NB4 (cell line): ENCODE data around the gene CREB5.

Experiments used
- DNase-seq: peaks from one replicate; pipeline ENCODE4 v3.0.0; 2010; ENCODE audit warnings: low read depth
- H3K4me3 ChIP-seq: one replicate; pipeline ENCODE4 v1.5.1; 2011; ENCODE audit warnings: mild to moderate bottlenecking, low read depth, low read length, moderate library complexity
- MYC ChIP-seq: IDR thresholded peaks from 2 replicates; pipeline ENCODE4 v1.6.1; 2011; ENCODE audit warnings: low read depth, low read length
- POLR2A ChIP-seq: IDR thresholded peaks from 2 replicates; pipeline ENCODE4 v1.6.1; 2011; ENCODE audit warnings: mild to moderate bottlenecking; ENCODE audit not compliant: insufficient read length; ENCODE audit errors: extremely low read depth
- TF ChIP-seq, protein P1 (sequence below): IDR thresholded peaks from 2 replicates; pipeline ENCODE4 v1.6.1; 2011; ENCODE audit warnings: low read depth, low read length
- TF ChIP-seq, protein P2 (sequence below): IDR thresholded peaks from one replicate; pipeline ENCODE4 v1.5.1; 2012; ENCODE audit warnings: low read depth, low read length

CREB5 gene

DNA sequence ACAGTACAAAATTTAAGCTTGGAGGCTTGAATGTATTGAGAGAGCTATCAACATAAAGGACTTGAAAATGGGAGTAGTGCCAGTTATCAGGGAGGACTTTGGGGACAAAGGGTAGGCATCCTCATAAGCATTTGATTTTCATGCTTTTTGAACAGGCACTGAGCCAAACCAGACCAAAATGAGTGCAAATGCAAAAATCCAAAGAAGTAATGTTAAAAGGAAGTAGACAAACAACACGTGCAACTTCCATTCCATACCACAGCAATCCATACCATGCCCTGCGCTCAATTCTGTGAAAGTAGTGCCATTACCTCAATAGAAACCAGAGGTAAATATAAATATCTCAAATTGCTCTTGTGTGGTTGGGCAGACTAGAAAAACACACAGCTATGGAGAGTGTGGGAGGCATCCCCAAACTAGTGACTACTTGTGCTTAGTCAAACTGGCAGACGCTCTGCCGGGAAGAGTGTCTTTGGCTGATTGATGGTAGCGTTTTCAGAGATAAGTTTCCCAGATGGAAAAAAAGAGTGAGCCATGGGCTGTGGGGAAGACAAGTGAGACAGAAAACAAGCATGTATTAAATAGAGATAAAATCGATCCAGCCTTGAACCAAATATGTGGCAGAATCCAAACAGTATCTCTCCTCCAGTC is 161.5 kb downstream of the CREB5 start:
- no peak overlapping the region for H3K4me3 ChIP-seq

DNA sequence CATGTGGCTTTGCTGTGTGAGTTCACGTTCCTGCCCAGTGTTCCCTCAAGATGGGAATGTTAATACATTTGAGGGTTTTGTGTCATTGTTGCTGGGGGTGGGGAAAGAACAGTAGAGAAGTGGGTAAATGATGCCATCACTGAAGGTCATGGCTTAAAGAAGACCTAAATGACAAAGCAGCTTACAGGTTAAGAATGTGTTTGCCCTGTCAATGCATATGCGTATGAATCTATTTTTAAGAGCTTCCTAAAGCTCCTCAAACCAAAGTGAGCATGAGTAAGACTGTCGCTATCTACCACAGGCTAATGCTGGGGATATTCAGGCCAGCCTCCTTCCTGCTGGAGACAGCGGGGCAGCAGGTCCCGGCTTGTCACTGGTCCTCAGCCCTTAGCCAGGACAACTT is 162.9 kb downstream of the CREB5 start:
- TF ChIP-seq MYC: no peak
- TF ChIP-seq POLR2A: no peak
- TF ChIP-seq, protein P1, sequence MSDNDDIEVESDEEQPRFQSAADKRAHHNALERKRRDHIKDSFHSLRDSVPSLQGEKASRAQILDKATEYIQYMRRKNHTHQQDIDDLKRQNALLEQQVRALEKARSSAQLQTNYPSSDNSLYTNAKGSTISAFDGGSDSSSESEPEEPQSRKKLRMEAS: no peak
- TF ChIP-seq, protein P2, sequence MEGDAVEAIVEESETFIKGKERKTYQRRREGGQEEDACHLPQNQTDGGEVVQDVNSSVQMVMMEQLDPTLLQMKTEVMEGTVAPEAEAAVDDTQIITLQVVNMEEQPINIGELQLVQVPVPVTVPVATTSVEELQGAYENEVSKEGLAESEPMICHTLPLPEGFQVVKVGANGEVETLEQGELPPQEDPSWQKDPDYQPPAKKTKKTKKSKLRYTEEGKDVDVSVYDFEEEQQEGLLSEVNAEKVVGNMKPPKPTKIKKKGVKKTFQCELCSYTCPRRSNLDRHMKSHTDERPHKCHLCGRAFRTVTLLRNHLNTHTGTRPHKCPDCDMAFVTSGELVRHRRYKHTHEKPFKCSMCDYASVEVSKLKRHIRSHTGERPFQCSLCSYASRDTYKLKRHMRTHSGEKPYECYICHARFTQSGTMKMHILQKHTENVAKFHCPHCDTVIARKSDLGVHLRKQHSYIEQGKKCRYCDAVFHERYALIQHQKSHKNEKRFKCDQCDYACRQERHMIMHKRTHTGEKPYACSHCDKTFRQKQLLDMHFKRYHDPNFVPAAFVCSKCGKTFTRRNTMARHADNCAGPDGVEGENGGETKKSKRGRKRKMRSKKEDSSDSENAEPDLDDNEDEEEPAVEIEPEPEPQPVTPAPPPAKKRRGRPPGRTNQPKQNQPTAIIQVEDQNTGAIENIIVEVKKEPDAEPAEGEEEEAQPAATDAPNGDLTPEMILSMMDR: no peak
- DNase-seq: no peak

More for the DNA sequence above, 161.5 kb downstream of the CREB5 start:
- no peak for TF ChIP-seq POLR2A
- TF ChIP-seq MYC: no peak
- TF ChIP-seq, protein P1: no peak
- DNase-seq: no peak

DNA sequence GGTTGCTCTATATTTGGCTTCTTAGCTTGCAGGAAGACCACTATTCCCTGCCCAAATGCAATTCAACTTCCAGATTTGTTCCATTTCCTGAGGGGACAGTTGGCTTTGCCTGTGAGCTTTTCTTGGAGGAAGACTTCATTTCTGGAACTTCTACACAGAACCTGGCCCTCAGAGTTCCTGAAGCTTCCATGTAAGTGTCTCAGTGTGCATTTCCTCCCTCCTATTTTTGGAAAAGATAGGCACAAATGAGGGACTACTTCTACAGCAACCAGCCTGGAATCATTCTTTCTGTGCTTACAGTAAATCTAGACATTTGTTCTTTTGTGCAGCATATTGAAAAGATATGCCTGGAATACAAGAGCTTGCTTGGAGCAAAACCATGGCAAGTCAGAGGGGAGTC is 164.3 kb downstream of the CREB5 start:
- no peak for DNase-seq
- H3K4me3 ChIP-seq: no peak overlapping the region
- TF ChIP-seq POLR2A (no peak), MYC (no peak)
- TF ChIP-seq, protein P1: no peak
- TF ChIP-seq, protein P2: no peak

More for the DNA sequence above, 162.9 kb downstream of the CREB5 start:
- H3K4me3 ChIP-seq: no peak overlapping the region

DNA sequence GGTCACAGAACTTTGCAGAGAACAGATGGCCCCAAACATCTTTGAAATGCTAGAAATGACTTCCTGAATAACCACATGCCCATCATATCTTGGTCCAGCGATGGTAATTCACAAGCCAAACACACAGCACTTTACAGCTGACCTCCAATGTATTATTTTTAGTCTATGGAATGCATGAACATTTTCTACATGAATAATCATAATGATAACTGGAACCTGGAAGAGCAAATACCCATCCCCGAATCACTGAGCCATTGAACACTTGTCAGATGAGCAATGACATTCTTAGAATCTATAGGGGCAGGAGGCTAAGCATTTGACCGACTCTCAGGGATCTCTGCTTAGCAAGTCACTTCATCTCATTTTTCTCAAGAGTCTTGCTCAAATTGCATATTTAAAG is 167.3 kb downstream of the CREB5 start:
- no peak overlapping the region for H3K4me3 ChIP-seq
- TF ChIP-seq MYC (no peak), POLR2A (no peak)
- TF ChIP-seq, protein P1: no peak
- TF ChIP-seq, protein P2: no peak
- no peak for DNase-seq

DNA sequence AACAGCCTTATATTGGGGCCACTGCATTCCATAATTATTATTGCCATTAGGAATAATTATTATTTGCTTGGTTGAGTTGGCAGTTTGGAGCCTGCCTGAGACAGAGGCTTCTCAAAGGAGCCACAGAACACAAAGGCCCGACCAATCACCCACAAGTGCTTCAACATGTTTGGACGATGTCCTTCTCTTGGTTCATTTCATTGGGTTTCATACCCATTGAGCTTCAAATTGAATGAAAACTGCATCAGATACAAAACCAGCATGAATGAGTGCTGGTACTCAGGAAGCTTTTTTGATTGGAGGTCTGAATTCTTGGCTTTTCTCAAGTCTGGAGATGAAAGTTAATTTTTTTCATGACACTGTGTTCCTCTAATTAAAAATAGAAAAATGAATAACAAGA is 168.3 kb downstream of the CREB5 start:
- TF ChIP-seq POLR2A (no peak), MYC (no peak)
- TF ChIP-seq, protein P1: no peak
- TF ChIP-seq, protein P2: no peak
- no peak for DNase-seq
- no peak overlapping the region for H3K4me3 ChIP-seq

DNA sequence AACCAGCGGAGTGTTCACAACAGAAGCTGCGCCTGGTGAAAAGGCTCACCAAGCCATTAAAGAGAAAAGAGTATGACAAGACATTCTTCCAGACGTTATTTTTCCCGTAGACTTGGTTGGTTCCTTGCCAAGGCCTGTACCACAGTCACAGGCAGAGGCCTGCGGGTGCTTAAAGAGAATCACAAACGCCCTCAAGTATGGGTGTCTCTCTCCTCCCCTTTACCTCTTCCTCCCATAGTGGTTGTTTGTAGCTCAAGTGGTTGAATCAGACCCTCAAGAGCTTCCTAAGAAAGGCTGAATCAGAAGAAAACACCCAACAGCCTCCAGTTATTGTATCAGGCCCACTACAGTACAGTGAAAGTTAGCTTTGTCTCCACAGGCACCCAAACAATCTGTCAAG is 169.0 kb downstream of the CREB5 start:
- TF ChIP-seq, protein P1: no peak
- TF ChIP-seq, protein P2: no peak
- no peak for TF ChIP-seq MYC
- TF ChIP-seq POLR2A: no peak
- no peak overlapping the region for H3K4me3 ChIP-seq
- DNase-seq: no peak
